CD14-positive monocyte (primary cell): Measurements from ENCODE around the gene PFKM. TPM values are rescaled to one million over a fixed set of nuclear protein-coding genes. Genes with fewer than 3 reads are reported as not detected.

Experiments used
- DNase-seq, 3 donors: peaks; one replicate each; pipeline ENCODE4 v3.0.0-alpha.2; 2011 to 2022
- H2AFZ ChIP-seq: 2 replicates; pipeline ENCODE4 v1.6.0; 2012; ENCODE audit warnings: mild to moderate bottlenecking, low read depth, low read length, inconsistent platforms; ENCODE audit not compliant: insufficient read depth, poor library complexity, severe bottlenecking
- H3K27ac ChIP-seq, 2 donors: 1 replicate in 1 of 2; 2 replicates in 1 of 2; pipeline ENCODE4 v1.5.1; 2012 to 2013; ENCODE audit warnings: low read length in 2 of 2, control low read depth in 1 of 2, inconsistent platforms in 1 of 2, low read depth in 1 of 2, mild to moderate bottlenecking in 1 of 2
- H3K27me3 ChIP-seq, 2 donors: one replicate each; pipeline versions ENCODE4 v1.6.0 to v1.6.1; 2011 to 2013; ENCODE audit warnings: low read length in 2 of 2; ENCODE audit not compliant: control insufficient read depth in 2 of 2, insufficient read depth in 2 of 2
- H3K36me3 ChIP-seq, 2 donors: replicated peaks in 1 of 2; 1 replicate in 1 of 2; 2 replicates in 1 of 2; pipeline versions ENCODE4 v1.5.1 to v1.6.1; 2012 to 2013; ENCODE audit warnings: low read length in 2 of 2, control low read depth in 1 of 2, inconsistent platforms in 1 of 2, mild to moderate bottlenecking in 1 of 2; ENCODE audit not compliant: insufficient read depth in 2 of 2, control insufficient read depth in 1 of 2
- H3K4me1 ChIP-seq, 2 donors: 1 replicate in 1 of 2; 2 replicates in 1 of 2; pipeline versions ENCODE4 v1.5.1 to v1.6.1; 2012 to 2013; ENCODE audit warnings: low read length in 2 of 2, control low read depth in 1 of 2, inconsistent platforms in 1 of 2, mild to moderate bottlenecking in 1 of 2, moderate library complexity in 1 of 2; ENCODE audit not compliant: insufficient read depth in 2 of 2, control insufficient read depth in 1 of 2
- H3K4me2 ChIP-seq: replicated peaks from 2 replicates; pipeline ENCODE3; 2012; ENCODE audit warnings: low read length, moderate library complexity, mild to moderate bottlenecking; ENCODE audit not compliant: poor library complexity, severe bottlenecking; ENCODE audit errors: extremely low read depth
- H3K4me3 ChIP-seq, 3 experiments: fragments of 200-600 bp in 1 of 3; sonication (generic) in 1 of 3; replicated peaks in 1 of 3; 1 replicate in 2 of 3; 2 replicates in 1 of 3; pipeline ENCODE4 v1.5.1; 2011 to 2013; ENCODE audit warnings: low read length in 3 of 3, mild to moderate bottlenecking in 3 of 3, control low read depth in 2 of 3, low read depth in 2 of 3, inconsistent platforms in 1 of 3, moderate library complexity in 1 of 3
- H3K79me2 ChIP-seq: 2 replicates; pipeline ENCODE4 v1.6.0; 2012; ENCODE audit warnings: mild to moderate bottlenecking, control low read depth, inconsistent platforms, low read length, moderate library complexity; ENCODE audit not compliant: insufficient read depth
- H3K9ac ChIP-seq: 2 replicates; pipeline ENCODE4 v1.6.0; 2017; ENCODE audit warnings: low read length, mild to moderate bottlenecking; ENCODE audit not compliant: insufficient read depth, poor library complexity, severe bottlenecking
- H3K9me3 ChIP-seq, 2 donors: replicated peaks in 1 of 2; 1 replicate in 1 of 2; 2 replicates in 1 of 2; pipeline versions ENCODE4 v1.5.1 to v1.6.1; 2012 to 2013; ENCODE audit warnings: low read length in 2 of 2, control low read depth in 1 of 2; ENCODE audit not compliant: control insufficient read depth in 1 of 2, insufficient read depth in 1 of 2
- H4K20me1 ChIP-seq: 2 replicates; pipeline ENCODE4 v1.6.0; 2012; ENCODE audit warnings: mild to moderate bottlenecking, low read length, control low read depth, moderate library complexity; ENCODE audit not compliant: insufficient read depth
- H3K27ac Mint-ChIP-seq, 7 donors: one replicate each; pipeline ENCODE4 v1.8.0; 2020; ENCODE audit warnings: mild to moderate bottlenecking in 7 of 7, mixed read lengths in 7 of 7, moderate library complexity in 6 of 7, inconsistent platforms in 2 of 7
- H3K27me3 Mint-ChIP-seq, 3 donors: one replicate each; pipeline ENCODE4 v1.8.0; 2021 to 2022; ENCODE audit warnings: low read depth in 3 of 3, mild to moderate bottlenecking in 3 of 3, mixed read lengths in 3 of 3, moderate library complexity in 3 of 3, inconsistent platforms in 1 of 3
- H3K36me3 Mint-ChIP-seq, 2 donors: one replicate each; pipeline ENCODE4 v1.8.0; 2020; ENCODE audit warnings: mixed read lengths in 2 of 2, inconsistent platforms in 1 of 2, mild to moderate bottlenecking in 1 of 2
- H3K4me1 Mint-ChIP-seq: one replicate; pipeline ENCODE4 v1.8.0; 2020; ENCODE audit warnings: mild to moderate bottlenecking, mixed read lengths
- H3K4me3 Mint-ChIP-seq, 2 donors: one replicate each; pipeline ENCODE4 v1.8.0; 2020; ENCODE audit warnings: mild to moderate bottlenecking in 2 of 2, mixed read lengths in 2 of 2, moderate library complexity in 1 of 2
- H3K9me3 Mint-ChIP-seq, 7 donors: one replicate each; pipeline ENCODE4 v1.8.0; 2020 to 2022; ENCODE audit warnings: mixed read lengths in 7 of 7, mild to moderate bottlenecking in 6 of 7, moderate library complexity in 6 of 7, inconsistent platforms in 2 of 7
- WGBS: methylation state at CpG from one replicate; pipeline ENCODE4 v1.1.5; 2013; ENCODE audit warnings: missing lambda C conversion rate; ENCODE audit not compliant: insufficient coverage; 5-methylcytosine and 5-hydroxymethylcytosine counted together
- intact Hi-C, 2 donors: fragments of 100-400 bp; cut with micrococcal nuclease; formaldehyde crosslinking; loops; one replicate each; pipeline versions ENCODE4 v1.15.0 to v1.15.1; 2023
- polyA plus RNA-seq, 3 donors: library from polyadenylated mRNA; depleted of rRNA in 1 of 3; unstranded in 2 of 3; stranded (reverse) in 1 of 3; fragments of 300-500 nt in 2 of 3; fragments of >200 nt in 1 of 3; fragmentation: Illumina TruSeq in 2 of 3; gene quantifications; 1 replicate in 2 of 3; 2 replicates in 1 of 3; pipeline ENCODE4 v1.2.3, GENCODE V29; 2012 to 2021
- TF ChIP-seq, protein P1 (sequence below): fragments of 200-600 bp; IDR thresholded peaks from one replicate; pipeline ENCODE4 v1.8.0; 2022; ENCODE audit warnings: antibody characterized with exemption, mild to moderate bottlenecking

The PFKM gene
- polyA plus RNA-seq, 3 donors = 2.8 to 8.4 (median 3.0) TPM

DNA sequence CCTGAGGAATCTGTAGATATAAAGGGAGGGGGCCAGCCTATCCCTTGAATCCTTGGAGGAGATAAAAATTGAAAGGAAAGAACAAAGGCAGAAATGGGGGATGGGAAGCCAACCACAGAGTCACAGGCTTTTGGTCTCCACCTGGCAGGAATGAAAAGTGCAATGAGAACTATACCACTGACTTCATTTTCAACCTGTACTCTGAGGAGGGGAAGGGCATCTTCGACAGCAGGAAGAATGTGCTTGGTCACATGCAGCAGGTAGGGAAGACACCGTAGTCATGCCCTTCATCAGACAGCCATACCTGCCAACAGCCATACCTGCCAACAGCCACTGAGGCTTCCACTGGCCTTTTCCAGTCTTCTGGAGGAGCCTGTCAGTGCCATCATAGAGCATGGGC, 24.7 kb downstream of the PFKM start:
- TF ChIP-seq, protein P1, sequence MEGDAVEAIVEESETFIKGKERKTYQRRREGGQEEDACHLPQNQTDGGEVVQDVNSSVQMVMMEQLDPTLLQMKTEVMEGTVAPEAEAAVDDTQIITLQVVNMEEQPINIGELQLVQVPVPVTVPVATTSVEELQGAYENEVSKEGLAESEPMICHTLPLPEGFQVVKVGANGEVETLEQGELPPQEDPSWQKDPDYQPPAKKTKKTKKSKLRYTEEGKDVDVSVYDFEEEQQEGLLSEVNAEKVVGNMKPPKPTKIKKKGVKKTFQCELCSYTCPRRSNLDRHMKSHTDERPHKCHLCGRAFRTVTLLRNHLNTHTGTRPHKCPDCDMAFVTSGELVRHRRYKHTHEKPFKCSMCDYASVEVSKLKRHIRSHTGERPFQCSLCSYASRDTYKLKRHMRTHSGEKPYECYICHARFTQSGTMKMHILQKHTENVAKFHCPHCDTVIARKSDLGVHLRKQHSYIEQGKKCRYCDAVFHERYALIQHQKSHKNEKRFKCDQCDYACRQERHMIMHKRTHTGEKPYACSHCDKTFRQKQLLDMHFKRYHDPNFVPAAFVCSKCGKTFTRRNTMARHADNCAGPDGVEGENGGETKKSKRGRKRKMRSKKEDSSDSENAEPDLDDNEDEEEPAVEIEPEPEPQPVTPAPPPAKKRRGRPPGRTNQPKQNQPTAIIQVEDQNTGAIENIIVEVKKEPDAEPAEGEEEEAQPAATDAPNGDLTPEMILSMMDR = no peak
- Mint-ChIP-seq H3K27me3 (peaks cover 0 to 2% (median 1%) of the 10 kb centered on the region in 3 donors), H3K4me1 (no peaks in the 10 kb centered on the region), H3K36me3 (peaks cover 59 to 65% of the 10 kb centered on the region in 2 donors), H3K27ac (peak overlapping the region in 1 of 7 donors; percentile 33), H3K4me3 (no peak overlapping the region), H3K9me3 (no peaks in the 10 kb centered on the region)
- no peak for DNase-seq
- H3K4me2 ChIP-seq = no peak overlapping the region
- no peaks in the 10 kb centered on the region for H3K4me1 ChIP-seq
- no peak overlapping the region for H2AFZ ChIP-seq
- H3K4me3 ChIP-seq = no peak overlapping the region
- peaks cover 47 to 65% of the 10 kb centered on the region in 2 donors for H3K36me3 ChIP-seq
- no peaks in the 10 kb centered on the region for H3K9me3 ChIP-seq
- intact Hi-C loops = no loop called here
- no peaks in the 10 kb centered on the region for H3K27me3 ChIP-seq
- H3K9ac ChIP-seq = no peak overlapping the region
- WGBS = 100% methylated on average over 1 of the region's 2 CpGs
- H3K79me2 ChIP-seq = no peaks in the 10 kb centered on the region
- no peaks in the 10 kb centered on the region for H4K20me1 ChIP-seq
- H3K27ac ChIP-seq = no peak overlapping the region

DNA sequence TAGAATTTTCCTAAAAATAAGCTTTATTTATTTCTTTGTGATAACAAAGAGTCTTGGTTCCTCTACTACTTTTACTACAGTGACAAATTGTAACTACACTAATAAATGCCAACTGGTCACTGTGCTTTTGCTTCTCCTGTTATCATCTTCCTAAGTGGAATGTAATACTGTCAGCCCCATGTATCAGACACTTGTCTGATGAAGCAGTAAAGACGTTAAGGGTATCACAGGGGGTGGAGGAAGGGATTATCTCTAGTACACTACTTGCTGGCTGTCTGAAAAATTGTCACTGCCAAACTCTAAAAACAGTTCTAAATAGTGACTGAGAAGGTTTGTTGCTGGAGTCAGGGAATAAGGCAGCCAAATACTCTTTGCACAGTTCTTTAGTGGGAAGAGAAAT, 26.8 kb downstream of the PFKM start:
- H3K36me3 Mint-ChIP-seq = peaks cover 75 to 86% of the 10 kb centered on the region in 2 donors
- no peaks in the 10 kb centered on the region for H3K4me1 Mint-ChIP-seq

More for the DNA sequence above, 26.8 kb downstream of the PFKM start:
- peaks cover 68 to 86% of the 10 kb centered on the region in 2 donors for H3K36me3 ChIP-seq
- no peaks in the 10 kb centered on the region for H3K9me3 ChIP-seq
- no peak for DNase-seq
- TF ChIP-seq, protein P1 = no peak
- peaks cover 5% of the 10 kb centered on the region for H3K79me2 ChIP-seq
- H3K9me3 Mint-ChIP-seq = no peaks in the 10 kb centered on the region
- no peak overlapping the region for H3K27ac ChIP-seq
- H2AFZ ChIP-seq = no peak overlapping the region
- H4K20me1 ChIP-seq = peaks cover 5% of the 10 kb centered on the region
- H3K4me3 Mint-ChIP-seq = no peak overlapping the region
- no peak overlapping the region for H3K4me3 ChIP-seq
- H3K4me1 ChIP-seq = no peaks in the 10 kb centered on the region
- no peaks in the 10 kb centered on the region for H3K27me3 ChIP-seq
- no CpG with 5 or more reads among the region's 1 CpG for WGBS
- intact Hi-C loops = no loop called here
- peak overlapping the region in 1 of 7 donors; percentile 1 for H3K27ac Mint-ChIP-seq
- peaks cover 0 to 1% (median 0%) of the 10 kb centered on the region in 3 donors for H3K27me3 Mint-ChIP-seq
- H3K9ac ChIP-seq = no peak overlapping the region
- H3K4me2 ChIP-seq = no peak overlapping the region
